Kidney (tissue), 14 donors: Measurements from ENCODE around the gene MAGI1. TPM values are rescaled to one million over a fixed set of nuclear protein-coding genes. Genes with fewer than 3 reads are reported as not detected.

Experiments
- DNase-seq, 5 donors: peaks; one replicate each; pipeline ENCODE4 v3.0.0-alpha.2; 2013 to 2020
- FAIRE-seq: peaks from 2 replicates; lab custom pipeline; 2012; peaks lifted over from hg19 to GRCh38; lab: Jason Lieb, UNC
- H3K27ac ChIP-seq, 2 donors: one replicate each; pipeline ENCODE4 v1.7.0; 2013; ENCODE audit warnings: low read depth in 2 of 2, low read length in 2 of 2, inconsistent platforms in 1 of 2
- H3K27me3 ChIP-seq: one replicate; pipeline ENCODE4 v1.7.1; 2013; ENCODE audit warnings: low read length, inconsistent platforms; ENCODE audit not compliant: control insufficient read depth, insufficient read depth
- H3K36me3 ChIP-seq, 3 donors: one replicate each; pipeline versions ENCODE4 v1.7.0 to v1.7.1; 2013; ENCODE audit warnings: low read length in 3 of 3, control low read depth in 1 of 3, inconsistent platforms in 1 of 3; ENCODE audit not compliant: insufficient read depth in 3 of 3, control insufficient read depth in 2 of 3
- H3K4me1 ChIP-seq, 3 donors: one replicate each; pipeline versions ENCODE4 v1.7.0 to v1.7.1; 2013; ENCODE audit warnings: low read length in 3 of 3, inconsistent platforms in 1 of 3, low read depth in 1 of 3; ENCODE audit not compliant: control insufficient read depth in 2 of 3, insufficient read depth in 2 of 3
- H3K4me3 ChIP-seq, 3 donors: one replicate each; pipeline versions ENCODE4 v1.7.0 to v1.8.1; 2013; ENCODE audit warnings: low read length in 3 of 3, control low read depth in 1 of 3, inconsistent platforms in 1 of 3
- H3K9ac ChIP-seq, 3 donors: one replicate each; pipeline versions ENCODE4 v1.7.0 to v1.7.1; 2013; ENCODE audit warnings: low read length in 3 of 3, control low read depth in 1 of 3, inconsistent platforms in 1 of 3
- H3K9me3 ChIP-seq, 3 donors: one replicate each; pipeline versions ENCODE4 v1.7.0 to v1.7.1; 2013; ENCODE audit warnings: low read length in 3 of 3, control low read depth in 1 of 3, inconsistent platforms in 1 of 3; ENCODE audit not compliant: control insufficient read depth in 2 of 3, insufficient read depth in 1 of 3
- CTCF ChIP-seq: IDR thresholded peaks from 3 replicates; pipeline ENCODE4 v1.5.1; 2012; ENCODE audit warnings: mild to moderate bottlenecking, moderate library complexity, borderline replicate concordance; ENCODE audit not compliant: insufficient read depth; ENCODE audit errors: extremely low read depth
- intact Hi-C: fragments of 100-400 bp; cut with DNase I; formaldehyde crosslinking; loops from one replicate; pipeline ENCODE4 v1.11.1; 2022
- polyA plus RNA-seq: library from polyadenylated mRNA; stranded (reverse); fragments of 350-450 nt; fragmentation: Illumina TruSeq; extraction: RNeasy Lipid Tissue Mini Kit (QIAGEN cat#74804); gene quantifications from one replicate; pipeline ENCODE4 v1.2.3, GENCODE V29; 2014; ENCODE audit warnings: low read depth, low replicate concordance; ENCODE audit not compliant: insufficient read depth
- total RNA-seq: library from RNA; stranded (reverse); fragmentation: NEBNext Ultra II Directional; extraction: Animal tissue kit (Norgen Biotek cat#: 25700); gene quantifications from one replicate; pipeline ENCODE4 v1.2.1, GENCODE V29; 2021
- donor health status: control.
- donor health status: control.
- donor health status: control.
- donor health status: control.
- donor health status: control.
- donor health status: DM: yes; HTN: yes; CAD: no.
- donor health status: Normal renal cell carcinoma (clear cell type).

The MAGI1 gene
- total and polyA plus RNA-seq, 2 donors from 2014 or later, result 8.2 to 42.8 TPM

GRCh38 chr3:65408531-65409175 is 630.1 kb downstream of the MAGI1 start:
- Histone ChIP-seq H3K27ac (no peak overlapping the region), H3K9ac (no peak overlapping the region), H3K4me1 (peaks cover 0 to 11% (median 5%) of the 10 kb centered on the region in 3 donors), H3K9me3 (no peaks in the 10 kb centered on the region), H3K27me3 (no peaks in the 10 kb centered on the region), H3K4me3 (no peak overlapping the region), H3K36me3 (no peaks in the 10 kb centered on the region)
- DNase-seq (no peak), FAIRE-seq (no peak)
- TF ChIP-seq CTCF, result no peak
- intact Hi-C loops, result no loop called here

- Histone ChIP-seq H3K27me3 (no peaks in the 10 kb centered on the region), H3K36me3 (no peaks in the 10 kb centered on the region), H3K4me3 (no peak overlapping the region), H3K27ac (no peak overlapping the region), H3K4me1 (no peaks in the 10 kb centered on the region), H3K9ac (no peak overlapping the region), H3K9me3 (no peaks in the 10 kb centered on the region)
- TF ChIP-seq CTCF, result no peak
- intact Hi-C loops, result no loop called here
- DNase-seq, result no peak
- no peak for FAIRE-seq
Measured at GRCh38 chr3:65406470-65406869, 632.2 kb downstream of the MAGI1 start.

GRCh38 chr3:65402597-65402996 is 636.1 kb downstream of the MAGI1 start:
- H3K4me3 ChIP-seq, result no peak overlapping the region
- intact Hi-C loops, result no loop called here
- no peak for FAIRE-seq
- no peak overlapping the region for H3K27ac ChIP-seq
- H3K36me3 ChIP-seq, result no peaks in the 10 kb centered on the region
- no peaks in the 10 kb centered on the region for H3K27me3 ChIP-seq
- H3K9me3 ChIP-seq, result no peaks in the 10 kb centered on the region
- no peak for DNase-seq
- no peak overlapping the region for H3K9ac ChIP-seq
- no peaks in the 10 kb centered on the region for H3K4me1 ChIP-seq
- no peak for TF ChIP-seq CTCF
